Skeletal muscle cell (primary cell): ENCODE data around the gene PPP1R12B.
"Not testable (repeated sequence)": the region's sequence is repeated elsewhere in the genome, so short reads cannot be mapped to it uniquely, and the experiment has no call there.

Experiments
- DNase-seq: peaks from one replicate; pipeline ENCODE4 v3.0.0-alpha.2; 2010; ENCODE audit warnings: low read depth
- H3K4me3 ChIP-seq: 2 replicates; pipeline ENCODE4 v1.5.1; 2011; ENCODE audit warnings: low read depth, mild to moderate bottlenecking, control low read depth, low read length, moderate library complexity

Gene PPP1R12B

GRCh38 chr1:202343652-202344349, 4.7 kb upstream of the PPP1R12B start:
- no peak for DNase-seq
- no peak overlapping the region for H3K4me3 ChIP-seq

GRCh38 chr1:202348005-202348508, 442 bp upstream of the PPP1R12B start:
- H3K4me3 ChIP-seq: no peak overlapping the region
- DNase-seq: no peak

GRCh38 chr1:202349206-202349928, 868 bp downstream of the PPP1R12B start:
- no peak for DNase-seq
- peak overlapping the region; percentile 98 for H3K4me3 ChIP-seq

GRCh38 chr1:202351725-202352124, 3.2 kb downstream of the PPP1R12B start:
- no peak for DNase-seq
- no peak overlapping the region for H3K4me3 ChIP-seq

GRCh38 chr1:202352583-202353197, 4.2 kb downstream of the PPP1R12B start:
- H3K4me3 ChIP-seq, DNase-seq: not testable (repeated sequence)

- DNase-seq: no peak
- H3K4me3 ChIP-seq: no peak overlapping the region
Measured at GRCh38 chr1:202355944-202356553, 7.5 kb downstream of the PPP1R12B start.

GRCh38 chr1:202357506-202357905, 9.0 kb downstream of the PPP1R12B start:
- no peak overlapping the region for H3K4me3 ChIP-seq

GRCh38 chr1:202361224-202361623, 12.7 kb downstream of the PPP1R12B start:
- no peak overlapping the region for H3K4me3 ChIP-seq
- no peak for DNase-seq

More at GRCh38 chr1:202357506-202357905, 9.0 kb downstream of the PPP1R12B start:
- DNase-seq: no peak

GRCh38 chr1:202361701-202362100, 13.2 kb downstream of the PPP1R12B start:
- DNase-seq: no peak
- H3K4me3 ChIP-seq: no peak overlapping the region

- no peak overlapping the region for H3K4me3 ChIP-seq
- no peak for DNase-seq
Measured at GRCh38 chr1:202362212-202362611, 13.7 kb downstream of the PPP1R12B start.

- DNase-seq: no peak
- H3K4me3 ChIP-seq: no peak overlapping the region
Measured at GRCh38 chr1:202365092-202365815, 16.8 kb downstream of the PPP1R12B start.

- DNase-seq: no peak
- H3K4me3 ChIP-seq: no peak overlapping the region
Measured at GRCh38 chr1:202367271-202367670, 18.8 kb downstream of the PPP1R12B start.

GRCh38 chr1:202370906-202371305, 22.4 kb downstream of the PPP1R12B start:
- DNase-seq: not testable (repeated sequence)

GRCh38 chr1:202374099-202374498, 25.6 kb downstream of the PPP1R12B start:
- no peak overlapping the region for H3K4me3 ChIP-seq
- DNase-seq: no peak

More at GRCh38 chr1:202370906-202371305, 22.4 kb downstream of the PPP1R12B start:
- not testable (repeated sequence) for H3K4me3 ChIP-seq

- H3K4me3 ChIP-seq, DNase-seq: not testable (repeated sequence)
Measured at GRCh38 chr1:202375175-202375574, 26.7 kb downstream of the PPP1R12B start.

GRCh38 chr1:202376247-202376646, 27.7 kb downstream of the PPP1R12B start:
- no peak overlapping the region for H3K4me3 ChIP-seq
- no peak for DNase-seq

- not testable (repeated sequence) for DNase-seq
Measured at GRCh38 chr1:202379884-202380529, 31.5 kb downstream of the PPP1R12B start.

GRCh38 chr1:202380535-202380934, 32.0 kb downstream of the PPP1R12B start:
- not testable (repeated sequence) for H3K4me3 ChIP-seq, DNase-seq

More at GRCh38 chr1:202379884-202380529, 31.5 kb downstream of the PPP1R12B start:
- H3K4me3 ChIP-seq: not testable (repeated sequence)

GRCh38 chr1:202381867-202382266, 33.4 kb downstream of the PPP1R12B start:
- not testable (repeated sequence) for DNase-seq, H3K4me3 ChIP-seq
